Right ventricle myocardium superior (tissue), 1 donor: ENCODE measurements around the gene DDX39A. TPM values are rescaled to one million over a fixed set of nuclear protein-coding genes. Genes with fewer than 3 reads are reported as not detected.
"Not testable (repeated sequence)": the region's sequence is repeated elsewhere in the genome, so short reads cannot be mapped to it uniquely, and the experiment has no call there.

ENCODE experiments used
- ATAC-seq: fragments of 200-7000 bp; cut with Tn5 transposase; one replicate; pipeline ENCODE4 v1.9.1; 2020; ENCODE audit warnings: mild to moderate bottlenecking; ENCODE audit not compliant: poor library complexity
- DNase-seq: peaks from one replicate; pipeline ENCODE4 v3.0.0-alpha.2; 2020
- intact Hi-C: fragments of 100-400 bp; cut with DNase I; formaldehyde crosslinking; loops from one replicate; pipeline ENCODE4 v1.11.2; 2022
- total RNA-seq: library from RNA; stranded (reverse); fragmentation: NEBNext Ultra II Directional; extraction: Animal tissue kit (Norgen Biotek cat#: 25700); gene quantifications from one replicate; pipeline ENCODE4 v1.2.1, GENCODE V29; 2021
- donor health status: DM: no; HTN: yes; CAD: no; lungs with severe emphysema.

Gene DDX39A
- total RNA-seq, 1 donor from 2014 or later = 29.1 TPM

DNA sequence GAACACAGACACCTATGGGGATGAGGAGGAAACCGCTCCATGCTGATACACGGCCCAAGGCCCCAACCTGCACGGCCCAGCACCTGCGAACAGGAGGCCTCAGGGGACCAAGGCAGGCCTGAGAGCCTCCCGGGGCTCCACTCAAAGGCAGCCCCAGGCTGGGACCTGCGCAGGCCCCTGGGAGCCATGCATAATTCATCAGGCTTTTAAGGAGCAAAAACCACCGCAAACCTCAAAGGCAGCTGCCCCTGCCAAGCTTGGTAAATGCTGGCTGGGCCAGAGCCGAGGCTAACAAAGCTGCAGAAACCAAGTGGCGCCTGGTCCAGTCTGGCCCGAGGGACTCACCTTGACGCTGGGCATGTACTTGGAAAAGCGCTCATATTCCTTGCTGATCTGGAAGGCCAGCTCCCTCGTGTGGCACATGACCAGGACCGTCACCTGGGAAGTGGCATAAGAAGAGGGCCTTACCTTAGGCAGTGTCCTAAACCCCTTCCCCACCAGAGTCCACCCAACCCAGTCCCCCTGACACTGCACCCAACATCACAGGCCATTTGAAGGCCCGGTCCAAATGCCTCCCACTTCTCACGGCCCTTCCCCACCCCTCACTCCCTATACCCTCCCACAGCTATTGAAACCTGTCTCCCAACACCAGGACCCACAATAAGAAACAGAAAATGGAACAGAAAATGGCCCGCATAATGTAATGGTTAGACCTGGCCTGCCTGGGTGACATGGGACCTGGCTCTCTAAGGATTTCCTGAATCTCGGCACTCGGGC lies 7.8 kb downstream of the DDX39A start:
- DNase-seq (no peak), ATAC-seq (no peak)
- intact Hi-C loops = no loop called here

DNA sequence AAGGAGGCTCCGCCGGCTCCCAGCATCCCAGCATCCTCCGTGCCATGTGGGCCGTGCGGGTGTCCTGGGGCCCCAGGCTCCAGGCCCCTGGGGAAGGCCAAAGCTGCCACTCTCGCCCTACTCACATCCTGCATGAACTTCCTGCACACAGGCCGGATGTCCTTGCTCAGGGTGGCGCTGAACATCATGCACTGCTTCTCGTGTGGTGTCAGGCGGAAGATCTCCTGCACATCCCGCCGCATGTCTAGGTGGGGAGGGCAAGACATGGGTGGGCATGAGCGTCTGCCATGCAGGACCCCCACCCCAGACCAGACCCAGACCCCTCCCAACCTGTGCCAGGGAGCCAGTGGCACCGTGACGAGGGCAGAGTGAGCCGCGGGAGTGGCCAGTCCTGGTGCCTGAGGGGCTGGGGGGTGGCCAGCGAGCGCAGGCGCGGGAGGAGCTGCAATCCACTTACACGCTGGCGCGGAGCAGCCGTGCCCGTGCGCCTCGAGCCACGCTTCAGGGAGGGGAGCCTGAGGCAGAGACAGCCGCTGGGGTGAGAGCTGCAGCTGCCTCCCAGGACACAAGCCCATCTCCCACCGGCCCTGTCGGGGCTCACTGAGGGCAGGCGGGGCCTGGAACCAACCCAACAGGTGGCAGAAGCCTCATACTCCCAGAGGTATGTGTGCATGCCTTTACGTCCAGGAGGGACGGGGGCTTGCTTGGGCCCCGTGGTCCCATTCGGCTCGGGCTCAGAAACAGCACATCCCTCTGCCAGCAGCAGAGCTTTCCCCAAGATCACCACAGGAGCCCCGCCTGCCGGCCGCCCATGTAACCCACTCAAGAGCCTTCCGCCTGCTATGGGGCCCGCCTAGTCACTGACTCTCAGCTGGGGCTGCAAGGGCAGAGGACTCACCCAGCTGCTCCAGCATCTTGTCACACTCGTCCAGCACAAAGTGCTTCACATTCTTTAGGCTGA lies 8.8 kb downstream of the DDX39A start:
- intact Hi-C loops = no loop called here
- no peak for DNase-seq
- ATAC-seq = no peak

DNA sequence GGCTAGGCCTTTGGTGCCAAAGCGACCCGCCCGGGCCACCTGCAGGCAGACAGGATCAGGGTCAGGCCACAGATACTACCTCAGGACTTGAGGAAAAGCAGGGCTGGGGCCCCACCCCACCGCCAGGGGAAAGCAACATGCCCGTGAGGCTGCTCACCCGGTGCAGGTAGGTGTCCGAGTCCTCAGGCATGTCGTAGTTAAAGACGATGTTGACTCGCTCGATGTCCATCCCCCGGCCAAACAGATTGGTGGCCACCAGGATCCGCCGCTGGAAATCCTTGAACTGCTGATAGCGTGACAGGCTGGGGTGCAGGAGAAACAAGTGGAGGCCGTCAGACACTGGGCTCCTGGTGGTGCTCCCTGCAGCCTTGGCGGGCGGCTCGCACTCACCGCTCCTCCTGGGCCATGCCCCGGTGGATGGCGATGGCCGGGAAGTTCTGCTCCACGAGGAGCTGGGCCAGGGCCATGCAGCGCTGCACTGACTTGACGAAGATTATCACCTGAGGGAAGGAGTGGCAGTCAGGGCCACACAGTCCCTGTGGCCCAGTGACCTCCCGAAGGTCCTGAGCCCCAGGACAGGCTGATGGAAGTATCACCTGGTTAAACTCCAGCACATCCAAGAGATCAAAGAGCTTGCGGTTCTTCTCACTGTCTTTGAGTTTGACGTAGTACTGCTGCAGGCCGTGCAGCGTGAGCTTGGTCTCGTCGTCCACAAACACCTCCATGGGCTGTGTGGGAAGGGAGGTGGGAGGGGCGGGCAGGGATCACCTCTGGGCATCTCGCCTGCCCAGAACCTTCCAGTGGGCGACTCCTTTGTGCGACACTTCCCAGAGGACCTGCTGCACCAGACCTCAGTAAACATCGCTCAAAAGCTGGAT lies 9.8 kb downstream of the DDX39A start:
- intact Hi-C loops = no loop called here
- ATAC-seq (no peak), DNase-seq (no peak)

DNA sequence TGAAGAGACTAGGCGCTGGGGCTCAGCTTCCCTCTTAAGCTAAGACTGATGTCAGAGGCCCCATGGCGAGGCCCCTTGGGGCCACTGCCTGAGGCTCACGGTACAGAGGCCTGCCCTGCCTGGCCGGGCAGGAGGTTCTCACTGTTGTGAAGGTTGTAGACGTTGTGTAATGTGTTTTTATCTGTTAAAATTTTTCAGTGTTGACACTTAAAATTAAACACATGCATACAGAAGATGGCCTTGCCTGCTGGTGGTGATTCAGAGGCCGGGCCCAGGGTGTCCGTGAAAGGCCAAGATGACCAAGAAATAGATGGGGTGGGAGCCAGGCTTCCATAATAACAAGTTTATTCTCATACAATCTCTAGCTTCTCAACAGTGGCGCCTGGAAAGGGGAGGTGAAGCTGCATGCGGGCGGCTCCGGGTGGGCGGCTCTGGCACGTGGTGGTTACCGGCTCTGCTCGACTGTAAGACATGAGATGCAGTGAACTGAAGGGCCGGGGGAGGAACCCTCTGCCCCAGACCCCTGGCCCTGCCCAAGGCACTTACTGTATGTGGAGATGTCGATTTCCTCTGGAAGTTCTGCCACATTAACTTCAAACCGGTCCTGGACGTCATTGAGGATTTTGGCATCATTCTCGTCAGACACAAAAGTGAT lies 10.5 kb downstream of the DDX39A start:
- ATAC-seq (no peak), DNase-seq (no peak)
- intact Hi-C loops = no loop called here

DNA sequence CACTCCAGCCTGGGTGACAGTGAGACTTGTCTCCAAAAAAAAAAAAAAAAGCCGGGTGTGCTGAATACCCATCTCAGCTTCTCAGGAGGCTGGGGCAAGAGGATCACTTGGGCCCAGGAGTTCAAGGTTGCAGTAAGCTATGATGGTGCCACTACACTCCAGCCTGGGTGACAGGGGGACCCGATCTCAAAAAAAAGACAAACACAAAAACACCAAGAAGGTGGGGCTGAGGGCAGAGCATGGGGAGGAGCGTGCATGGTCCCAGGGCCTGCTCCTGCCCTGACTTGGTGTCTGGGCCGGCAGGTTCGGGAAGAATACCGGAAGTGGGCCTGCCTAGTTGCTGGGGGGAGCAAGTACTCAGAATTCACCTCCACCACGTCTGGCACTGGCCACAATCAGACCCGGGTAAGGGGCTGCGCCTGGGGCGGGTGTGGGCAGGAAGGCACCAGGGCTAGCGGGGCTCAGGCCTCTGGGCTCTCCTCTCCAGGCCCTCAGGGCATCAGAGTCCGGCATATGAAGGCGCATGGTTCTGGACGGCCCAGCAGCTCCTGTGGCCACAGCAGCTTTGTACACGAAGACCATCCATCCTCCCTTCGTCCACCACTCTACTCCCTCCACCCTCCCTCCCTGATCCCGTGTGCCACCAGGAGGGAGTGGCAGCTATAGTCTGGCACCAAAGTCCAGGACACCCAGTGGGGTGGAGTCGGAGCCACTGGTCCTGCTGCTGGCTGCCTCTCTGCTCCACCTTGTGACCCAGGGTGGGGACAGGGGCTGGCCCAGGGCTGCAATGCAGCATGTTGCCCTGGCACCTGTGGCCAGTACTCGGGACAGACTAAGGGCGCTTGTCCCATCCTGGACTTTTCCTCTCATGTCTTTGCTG lies 11.3 kb downstream of the DDX39A start:
- DNase-seq (no peak), ATAC-seq (no peak)
- intact Hi-C loops = no loop called here

DNA sequence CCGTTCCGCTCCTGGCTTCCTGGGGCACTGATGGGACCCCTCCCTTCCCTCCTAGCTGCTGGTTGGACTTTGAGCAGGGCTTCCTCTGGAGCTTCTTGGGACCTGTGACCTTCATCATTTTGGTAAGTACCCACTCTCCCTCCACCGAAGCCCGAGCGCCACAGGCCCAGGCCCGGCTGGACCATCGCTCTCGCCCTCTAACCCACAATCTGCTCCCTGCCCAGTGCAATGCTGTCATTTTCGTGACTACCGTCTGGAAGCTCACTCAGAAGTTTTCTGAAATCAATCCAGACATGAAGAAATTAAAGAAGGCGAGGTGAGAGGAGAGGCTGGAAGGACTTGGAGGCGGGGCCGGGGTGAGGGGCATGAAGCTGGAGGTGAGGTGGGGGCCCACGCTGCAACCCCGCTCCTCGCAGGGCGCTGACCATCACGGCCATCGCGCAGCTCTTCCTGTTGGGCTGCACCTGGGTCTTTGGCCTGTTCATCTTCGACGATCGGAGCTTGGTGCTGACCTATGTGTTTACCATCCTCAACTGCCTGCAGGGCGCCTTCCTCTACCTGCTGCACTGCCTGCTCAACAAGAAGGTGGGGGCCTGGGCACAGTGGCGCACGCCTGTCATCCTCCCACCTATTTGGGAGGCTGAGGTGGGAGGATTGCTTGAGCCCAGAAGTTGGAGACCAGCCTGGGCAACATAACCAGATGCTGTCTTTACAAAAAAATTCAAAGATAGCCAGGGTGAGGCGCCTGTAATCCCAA lies 12.3 kb downstream of the DDX39A start:
- intact Hi-C loops = no loop called here
- no peak for DNase-seq

DNA sequence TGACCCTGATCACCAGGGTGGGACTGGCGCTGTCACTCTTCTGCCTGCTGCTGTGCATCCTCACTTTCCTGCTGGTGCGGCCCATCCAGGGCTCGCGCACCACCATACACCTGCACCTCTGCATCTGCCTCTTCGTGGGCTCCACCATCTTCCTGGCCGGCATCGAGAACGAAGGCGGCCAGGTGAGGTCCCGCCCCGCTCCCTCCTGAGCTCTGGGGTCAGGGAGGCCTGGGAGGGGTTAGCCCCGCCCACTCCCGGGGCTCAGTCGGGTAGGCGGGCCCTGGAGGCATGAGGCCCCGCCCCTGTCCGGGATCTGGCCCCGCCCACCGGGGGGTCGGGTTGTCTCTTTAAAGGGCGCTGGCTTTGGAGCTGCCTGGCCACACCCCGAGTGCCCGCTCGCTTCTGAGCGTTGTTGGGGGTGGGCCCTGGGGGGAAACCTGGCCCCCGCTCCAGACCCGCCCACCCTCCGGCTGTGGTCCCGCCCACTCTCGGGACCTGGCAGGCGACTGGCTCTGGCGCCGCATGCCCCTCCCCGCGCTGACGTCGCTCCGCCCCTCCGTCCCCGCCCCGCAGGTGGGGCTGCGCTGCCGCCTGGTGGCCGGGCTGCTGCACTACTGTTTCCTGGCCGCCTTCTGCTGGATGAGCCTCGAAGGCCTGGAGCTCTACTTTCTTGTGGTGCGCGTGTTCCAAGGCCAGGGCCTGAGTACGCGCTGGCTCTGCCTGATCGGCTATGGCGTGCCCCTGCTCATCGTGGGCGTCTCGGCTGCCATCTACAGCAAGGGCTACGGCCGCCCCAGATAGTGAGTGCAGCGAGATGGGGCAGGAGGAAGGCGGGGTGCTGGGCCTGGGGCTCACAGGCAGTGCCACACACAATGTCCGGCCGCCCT lies 13.1 kb downstream of the DDX39A start:
- intact Hi-C loops = no loop called here
- peak; percentile 87 for DNase-seq
- ATAC-seq = peak; percentile 90

More for the DNA sequence above, 12.3 kb downstream of the DDX39A start:
- no peak for ATAC-seq

DNA sequence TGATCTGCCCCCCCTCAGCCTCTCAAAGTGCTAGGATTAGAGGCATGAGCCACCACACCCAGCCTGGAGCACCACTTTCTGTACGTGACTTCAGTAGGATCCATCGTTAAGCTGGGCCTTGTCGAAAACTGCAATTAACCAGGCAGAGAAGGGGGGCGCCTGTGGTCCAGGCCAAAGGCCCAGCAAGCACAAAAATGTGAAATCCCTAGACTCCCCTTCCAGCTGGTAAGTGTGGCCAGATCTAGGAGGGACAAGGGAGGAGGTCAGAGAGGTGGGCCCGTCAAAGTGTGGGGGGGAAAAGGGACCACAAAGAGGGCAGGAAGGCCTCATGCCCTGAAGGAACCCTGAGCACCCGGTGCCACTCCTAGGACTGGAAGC lies 13.8 kb downstream of the DDX39A start:
- DNase-seq = no peak
- intact Hi-C loops = no loop called here
- ATAC-seq = no peak

DNA sequence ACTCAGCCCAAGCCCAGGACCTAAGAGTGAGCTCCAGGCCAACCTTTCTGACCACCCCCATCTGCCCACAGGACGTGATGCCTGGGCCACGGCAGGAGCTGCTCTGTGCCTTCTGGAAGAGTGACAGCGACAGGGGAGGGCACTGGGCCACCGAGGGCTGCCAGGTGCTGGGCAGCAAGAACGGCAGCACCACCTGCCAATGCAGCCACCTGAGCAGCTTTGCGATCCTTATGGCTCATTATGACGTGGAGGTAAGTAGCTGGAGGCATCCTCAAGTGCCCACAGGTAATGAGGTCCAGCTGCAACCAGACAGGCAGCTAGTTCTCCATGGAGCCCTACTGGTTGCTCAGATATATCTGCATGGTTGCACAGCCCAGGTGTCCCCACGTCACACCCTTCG lies 14.8 kb downstream of the DDX39A start:
- DNase-seq (no peak), ATAC-seq (no peak)
- intact Hi-C loops = no loop called here

DNA sequence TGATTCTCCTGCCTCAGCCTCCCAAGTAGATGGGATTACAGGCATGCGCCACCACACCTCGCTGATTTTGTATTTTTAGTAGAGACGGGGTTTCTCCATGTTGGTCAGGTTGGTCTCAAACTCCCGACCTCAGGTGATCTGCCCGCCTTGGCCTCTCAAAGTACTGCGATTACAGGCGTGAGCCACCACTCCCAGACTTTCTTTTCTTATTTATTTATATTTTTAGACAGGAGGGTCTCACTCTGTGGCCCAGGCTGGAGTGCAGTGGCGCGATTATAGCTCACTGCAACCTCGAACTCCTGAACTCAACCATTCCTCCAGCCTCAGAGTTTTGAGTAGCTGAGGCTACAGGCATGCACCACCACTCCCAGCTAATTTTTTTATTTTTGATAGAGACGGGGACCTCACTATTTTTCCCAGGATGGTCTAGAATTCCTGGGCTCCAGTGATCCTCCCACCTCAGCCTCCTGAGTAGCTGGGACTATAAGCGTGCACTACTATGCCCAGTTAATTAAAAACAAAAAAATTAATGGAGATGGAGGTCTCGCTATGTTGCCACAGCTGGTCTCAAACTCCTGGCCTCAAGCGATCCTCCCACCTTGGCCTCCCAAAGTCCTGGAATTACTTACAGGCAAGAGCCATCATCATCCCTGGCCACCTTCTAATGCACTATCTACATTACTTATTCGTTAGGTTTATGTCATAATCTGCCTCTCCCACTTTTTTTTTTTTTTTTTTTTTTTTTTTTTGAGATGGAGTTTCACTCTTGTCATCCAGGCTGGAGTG lies 15.8 kb downstream of the DDX39A start:
- DNase-seq, intact Hi-C loops, ATAC-seq: not testable (repeated sequence)

DNA sequence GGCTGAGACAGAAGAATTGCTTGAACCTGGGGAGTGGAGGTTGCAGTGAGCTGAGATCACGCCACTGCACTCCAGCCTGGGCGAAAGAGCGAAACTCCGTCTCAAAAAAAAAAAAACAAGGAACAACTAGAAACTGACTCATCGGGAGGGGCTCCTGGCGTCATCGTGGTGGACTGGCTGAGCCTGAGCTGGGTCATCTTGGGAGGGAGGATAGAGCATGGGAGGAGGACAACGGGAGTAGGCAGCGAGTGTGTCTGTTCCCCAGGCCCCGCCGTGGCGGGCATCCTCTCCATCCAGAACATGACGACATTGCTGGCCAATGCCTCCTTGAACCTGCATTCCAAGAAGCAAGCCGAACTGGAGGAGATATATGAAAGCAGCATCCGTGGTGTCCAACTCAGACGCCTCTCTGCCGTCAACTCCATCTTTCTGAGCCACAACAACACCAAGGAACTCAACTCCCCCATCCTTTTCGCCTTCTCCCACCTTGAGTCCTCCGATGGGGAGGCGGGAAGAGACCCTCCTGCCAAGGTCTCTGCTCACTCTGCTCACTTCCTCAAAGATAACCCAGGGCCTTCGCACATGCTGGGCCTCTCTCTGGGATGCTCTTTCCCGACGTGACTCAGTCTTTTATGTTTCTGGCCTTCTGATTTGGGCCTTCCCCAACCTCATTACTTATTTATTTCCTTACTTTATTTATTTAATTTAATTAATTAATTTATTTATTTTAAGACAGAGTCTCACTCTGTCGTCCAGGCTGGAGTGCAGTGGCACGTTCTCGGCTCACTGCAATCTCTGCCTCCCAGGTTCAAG lies 16.6 kb downstream of the DDX39A start:
- DNase-seq (peak; percentile 76), ATAC-seq (no peak)
- intact Hi-C loops = no loop called here

DNA sequence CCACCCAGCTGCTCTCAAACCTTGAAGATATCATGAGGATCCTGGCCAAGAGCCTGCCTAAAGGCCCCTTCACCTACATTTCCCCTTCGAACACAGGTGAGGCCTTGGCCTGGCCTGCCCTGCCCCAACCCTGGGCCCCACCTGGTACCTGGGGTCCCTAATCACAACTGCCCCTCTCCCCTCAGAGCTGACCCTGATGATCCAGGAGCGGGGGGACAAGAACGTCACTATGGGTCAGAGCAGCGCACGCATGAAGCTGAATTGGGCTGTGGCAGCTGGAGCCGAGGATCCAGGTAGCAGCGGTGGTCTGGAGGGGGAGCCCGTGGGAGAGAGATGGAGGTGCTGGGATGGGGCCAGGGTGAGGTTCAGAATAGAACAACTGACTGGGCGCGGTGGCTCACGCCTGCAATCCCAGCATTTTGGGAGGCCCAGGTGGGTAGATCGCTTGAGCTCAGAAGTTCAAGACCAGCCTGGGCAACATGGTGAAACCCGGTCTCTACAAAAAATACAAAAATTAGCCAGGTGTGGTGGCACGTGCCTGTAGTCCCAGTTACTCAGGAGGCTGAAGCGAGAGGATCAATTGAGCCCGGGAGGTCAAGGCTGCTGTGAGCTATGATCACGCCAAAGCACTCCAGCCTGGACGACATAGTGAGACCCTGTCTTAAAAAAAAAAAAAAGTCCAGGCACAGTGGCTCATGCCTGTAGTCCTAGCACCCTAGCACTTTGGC lies 17.5 kb downstream of the DDX39A start:
- intact Hi-C loops = no loop called here
- DNase-seq (no peak), ATAC-seq (no peak)

DNA sequence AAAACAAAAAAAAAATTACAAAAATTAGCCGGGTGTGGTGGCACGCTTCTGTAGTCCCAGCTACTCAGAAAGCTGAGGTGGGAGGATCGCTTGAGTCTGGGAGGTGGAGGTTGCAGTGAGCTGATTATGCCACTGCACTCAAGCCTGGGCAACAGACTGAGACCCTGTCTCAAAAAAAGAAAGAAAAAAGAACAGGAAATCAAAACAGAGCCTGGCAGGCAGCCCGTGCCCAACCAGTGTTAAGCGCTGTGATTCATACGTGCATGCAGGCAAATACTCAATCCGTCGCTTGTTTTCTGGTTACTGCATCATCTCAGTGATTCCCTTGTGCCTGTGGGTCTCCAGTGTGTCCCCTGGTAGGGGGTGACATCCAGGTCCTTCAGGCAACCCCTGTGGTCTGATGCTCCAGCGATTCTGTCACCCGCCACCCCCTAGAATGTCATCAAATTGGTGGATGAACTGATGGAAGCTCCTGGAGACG lies 18.1 kb downstream of the DDX39A start:
- intact Hi-C loops = no loop called here
- DNase-seq = no peak
- no peak for ATAC-seq

DNA sequence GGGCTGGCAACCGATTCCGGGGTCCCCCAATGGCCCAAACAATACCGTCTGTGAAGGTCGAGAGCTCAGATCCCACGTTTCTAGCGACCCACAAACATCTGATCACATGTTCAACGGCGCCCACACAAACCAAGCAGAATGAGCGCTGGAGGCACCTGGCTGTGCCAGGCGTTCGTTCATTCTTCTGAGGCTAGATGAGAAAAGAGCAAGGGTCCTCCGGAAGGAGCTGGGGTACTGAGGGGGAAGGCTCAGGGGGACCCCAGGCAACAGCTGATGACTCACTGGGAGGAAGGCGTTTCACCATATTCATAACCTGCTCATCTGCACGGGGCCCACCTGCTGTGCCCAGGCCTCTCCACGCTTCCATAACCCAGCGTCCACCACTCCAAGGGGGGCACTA lies 22.0 kb downstream of the DDX39A start:
- intact Hi-C loops, DNase-seq, ATAC-seq: not testable (repeated sequence)
